K562 (cell line): ENCODE measurements around the gene RABGAP1L. TPM values are rescaled to one million over a fixed set of nuclear protein-coding genes. Genes with fewer than 3 reads are reported as not detected.

Experiments
- ATAC-seq: fragments of 200-7000 bp; cut with Tn5 transposase; 3 replicates; pipeline ENCODE4 v1.9.1; 2020; ENCODE audit warnings: moderate library complexity
- BruUV-seq: library from RNA; stranded (reverse); fragments of 400-500 nt; replicated peaks from 2 replicates; lab custom pipeline; 2021; lab: Mats Ljungman, UMichigan
- CTCF ChIA-PET: fragments of 300-600 bp; formaldehyde crosslinking; extraction: SDS; loops from one replicate; lab custom pipeline; 2021; ENCODE audit warnings: low intra/inter-chr PET ratio; lab: Yijun Ruan, JAX
- POLR2A ChIA-PET: fragments of 300-600, 350-650 bp; sonication (Branson Sonifier 250); formaldehyde crosslinking; extraction: SDS; loops from one replicate; lab custom pipeline; 2021; ENCODE audit warnings: antibody characterized with exemption, inconsistent platforms; lab: Yijun Ruan, JAX
- DNase-seq, 4 experiments: peaks; one replicate each; pipeline versions ENCODE4 v3.0.0 to v3.0.0-alpha.2; 2011 to 2018; ENCODE audit warnings: low spot score in 3 of 4, mixed read lengths in 3 of 4; ENCODE audit errors: extremely low read depth in 1 of 4
- FAIRE-seq: peaks from 2 replicates; lab custom pipeline; 2011; peaks lifted over from hg19 to GRCh38; lab: Jason Lieb, UNC
- H2AFZ ChIP-seq: 2 replicates; pipeline ENCODE4 v1.6.0; 2011; ENCODE audit warnings: low read depth, low read length, control low read depth, inconsistent platforms
- H3K27ac ChIP-seq: fragments of 200-600 bp; 3 replicates; pipeline ENCODE4 v1.8.0; 2011; ENCODE audit warnings: low read depth, mild to moderate bottlenecking, control low read depth, inconsistent platforms, low read length, moderate library complexity, mixed read lengths; ENCODE audit errors: extremely low read depth
- H3K27me3 ChIP-seq, 2 experiments: fragments of 300-600 bp in 1 of 2; 2 replicates in 1 of 2; 3 replicates in 1 of 2; pipeline versions ENCODE4 v1.6.0 to v1.8.0; 2011; ENCODE audit warnings: inconsistent platforms in 2 of 2, low read length in 2 of 2, mild to moderate bottlenecking in 1 of 2, mixed read lengths in 1 of 2, moderate library complexity in 1 of 2; ENCODE audit not compliant: control insufficient read depth in 2 of 2, insufficient read depth in 2 of 2
- H3K36me3 ChIP-seq: fragments of 300-600 bp; 3 replicates; pipeline ENCODE4 v1.8.0; 2011; ENCODE audit warnings: mild to moderate bottlenecking, low read length, inconsistent platforms; ENCODE audit not compliant: control insufficient read depth, insufficient read depth
- H3K4me1 ChIP-seq, 2 experiments: fragments of 200-600 bp in 1 of 2; replicated peaks in 1 of 2; 2 replicates in 1 of 2; 3 replicates in 1 of 2; pipeline versions ENCODE4 v1.5.1 to v1.8.0; 2011; ENCODE audit warnings: inconsistent platforms in 2 of 2, low read length in 2 of 2, mild to moderate bottlenecking in 1 of 2, mixed read lengths in 1 of 2, moderate library complexity in 1 of 2; ENCODE audit not compliant: control insufficient read depth in 2 of 2, insufficient read depth in 2 of 2
- H3K4me2 ChIP-seq: 2 replicates; pipeline ENCODE4 v1.6.1; 2011; ENCODE audit warnings: low read length, control low read depth, inconsistent platforms, mixed read lengths; ENCODE audit not compliant: insufficient read depth
- H3K4me3 ChIP-seq: fragments of 200-600 bp; sonication (generic), shearing (Covaris generic); 2 replicates; pipeline ENCODE4 v1.5.1; 2016; ENCODE audit warnings: control low read depth, inconsistent platforms
- H3K79me2 ChIP-seq: fragments of 200-600 bp; 3 replicates; pipeline ENCODE4 v1.8.0; 2011; ENCODE audit warnings: low read length, inconsistent platforms; ENCODE audit not compliant: control insufficient read depth, insufficient read depth
- H3K9ac ChIP-seq, 2 experiments: 2 replicates each; pipeline versions ENCODE4 v1.6.0 to v1.6.1; 2011; ENCODE audit warnings: low read depth in 2 of 2, low read length in 2 of 2, control low read depth in 1 of 2, inconsistent platforms in 1 of 2, mild to moderate bottlenecking in 1 of 2, mixed read lengths in 1 of 2; ENCODE audit not compliant: insufficient read depth in 1 of 2
- H3K9me1 ChIP-seq: one replicate; pipeline ENCODE4 v1.6.0; 2011; ENCODE audit warnings: inconsistent platforms, mild to moderate bottlenecking, low read length, moderate library complexity; ENCODE audit not compliant: control insufficient read depth, insufficient read depth
- H3K9me3 ChIP-seq: replicated peaks from 2 replicates; pipeline ENCODE4 v1.5.1; 2011; ENCODE audit warnings: low read depth, low read length, inconsistent platforms; ENCODE audit not compliant: control insufficient read depth, insufficient read depth
- H4K20me1 ChIP-seq: replicated peaks from 2 replicates; pipeline ENCODE4 v1.6.1; 2011; ENCODE audit warnings: low read length, inconsistent platforms, mixed read lengths; ENCODE audit not compliant: control insufficient read depth, insufficient read depth
- BRF2 ChIP-seq: IDR thresholded peaks from 3 replicates; pipeline ENCODE4 v1.6.1; 2011; ENCODE audit warnings: borderline replicate concordance, mild to moderate bottlenecking; ENCODE audit not compliant: insufficient read length, insufficient read depth
- C11orf30 ChIP-seq: fragments of 450-650 bp; IDR thresholded peaks from 2 replicates; pipeline ENCODE4 v1.6.1; 2016; ENCODE audit warnings: low read depth, mild to moderate bottlenecking
- CEBPB ChIP-seq: fragments of 450-650 bp; IDR thresholded peaks from 2 replicates; pipeline ENCODE4 v1.6.1; 2016; ENCODE audit warnings: missing genetic modification characterization, missing compliant biosample characterization
- CREB5 ChIP-seq: fragments of 250-450 bp; sonication (Bioruptor Pico); IDR thresholded peaks from 2 replicates; pipeline ENCODE4 v1.5.0; 2020; ENCODE audit warnings: mild to moderate bottlenecking
- FOS ChIP-seq: IDR thresholded peaks from 3 replicates; pipeline ENCODE4 v1.6.1; 2011; ENCODE audit not compliant: insufficient read length; ENCODE audit errors: extremely low read depth
- MAFF ChIP-seq: IDR thresholded peaks from 2 replicates; pipeline ENCODE4 v1.6.1; 2012; ENCODE audit warnings: low read length, improper control_type of control experiment
- MAFG ChIP-seq: fragments of 450-650 bp; conservative IDR thresholded peaks from 2 replicates; pipeline ENCODE4 v1.6.1; 2016; ENCODE audit warnings: missing genetic modification characterization, missing compliant biosample characterization
- MAFK ChIP-seq: IDR thresholded peaks from 2 replicates; pipeline ENCODE4 v1.6.1; 2011; ENCODE audit warnings: low read length, improper control_type of control experiment
- ZBTB11 ChIP-seq, 3 experiments: fragments of 200-800 bp in 1 of 3; fragments of 250-450 bp in 1 of 3; fragments of 450-650 bp in 1 of 3; sonication (Bioruptor Pico) in 1 of 3; sonication (Bioruptor generic) in 1 of 3; formaldehyde crosslinking in 1 of 3; IDR thresholded peaks; 2 replicates each; pipeline versions ENCODE4 v1.6.1 to v1.8.0; 2016 to 2022; ENCODE audit warnings: mild to moderate bottlenecking in 2 of 3, missing genetic modification characterization in 2 of 3, missing compliant biosample characterization in 1 of 3, moderate library complexity in 1 of 3
- ZNF316 ChIP-seq: fragments of 450-650 bp; IDR thresholded peaks from 2 replicates; pipeline ENCODE4 v1.6.1; 2016
- ZNF445 ChIP-seq: fragments of 250-450 bp; sonication (Bioruptor Pico); IDR thresholded peaks from 2 replicates; pipeline ENCODE4 v1.4.0; 2020; ENCODE audit warnings: low read depth, mild to moderate bottlenecking, moderate library complexity
- WGBS: fragments of 100-300 bp; shearing (Covaris generic); methylation state at CpG from one replicate; pipeline ENCODE4 v1.1.6; 2016; ENCODE audit warnings: low coverage, mixed read lengths; ENCODE audit not compliant: insufficient coverage; ENCODE audit errors: missing lambda C conversion rate; 5-methylcytosine and 5-hydroxymethylcytosine counted together
- in situ Hi-C: fragments of 300-500 bp; cut with MboI; formaldehyde crosslinking; loops from 4 replicates; pipeline ENCODE4 v1.15.0; 2018; ENCODE audit warnings: inconsistent platforms, mixed read lengths
- intact Hi-C: fragments of 100-400 bp; cut with micrococcal nuclease; formaldehyde crosslinking; loops from 2 replicates; pipeline ENCODE4 v1.14.2; 2022
- polyA plus RNA-seq, 8 experiments: library from polyadenylated mRNA; depleted of rRNA in 4 of 8; stranded (reverse) in 5 of 8; unstranded in 3 of 8; fragments of >200 nt; fragmentation: Nextera tagmentation in 2 of 8; fragmentation: Illumina TruSeq in 1 of 8; extraction: Ambion mirVana in 2 of 8; extraction: Trizol in 1 of 8; gene quantifications; 2 replicates each; pipeline versions ENCODE4 v1.2.1 to v1.2.3, GENCODE V29; 2011 to 2014; ENCODE audit warnings: inconsistent platforms in 1 of 8, missing spikeins in 1 of 8
- total RNA-seq, 7 experiments: library from RNA; depleted of rRNA in 6 of 7; stranded (reverse); fragments of >200 nt in 6 of 7; fragmentation: Illumina TruSeq in 2 of 7; extraction: Trizol in 2 of 7; gene quantifications; 2 replicates each; pipeline versions ENCODE4 v1.2.1 to v1.2.3, GENCODE V29; 2011 to 2021; ENCODE audit warnings: low replicate concordance in 1 of 7

Gene RABGAP1L
- total and polyA plus RNA-seq, 9 of the 15 experiments (the other 6 are each of a cell fraction or from before 2014, with no cell fraction given) = 16.5 to 44.9 (median 26.7) TPM

GRCh38 chr1:174284052-174284451 lies 124.7 kb downstream of the RABGAP1L start (continued):
- no peak for TF ChIP-seq ZBTB11 (CRISPR knock-in tag; IDR thresholded peaks at IDR 0.05)

- peaks cover 13% of the 10 kb centered on the region; the same call in 2 of the 3 replicates for H3K36me3 ChIP-seq
- no peak overlapping the region for H2AFZ ChIP-seq
- ChIA-PET CTCF (no interaction called here), POLR2A (no interaction called here)
- BruUV-seq = no TSS peak
- no peaks in the 10 kb centered on the region for H3K4me1 ChIP-seq
- peaks cover 3% of the 10 kb centered on the region; the same call in 1 of the 2 replicates for H3K9me3 ChIP-seq
- no peaks in the 10 kb centered on the region for H3K79me2 ChIP-seq
- DNase-seq (no peak), FAIRE-seq (no peak), ATAC-seq (no peak)
- no peak overlapping the region for H3K9ac ChIP-seq
- WGBS = 80% methylated on average over 1 of the region's 1 CpG
- H3K4me2 ChIP-seq = no peak overlapping the region
- no peaks in the 10 kb centered on the region for H4K20me1 ChIP-seq
- H3K9me1 ChIP-seq = no peaks in the 10 kb centered on the region
- H3K27me3 ChIP-seq = no peaks in the 10 kb centered on the region
- in situ Hi-C loops (no loop called here), intact Hi-C loops (no loop called here)
- H3K4me3 ChIP-seq = no peak overlapping the region
- no peak overlapping the region for H3K27ac ChIP-seq
- TF ChIP-seq MAFF (peak; percentile 48), CREB5 (no peak), ZBTB11 (CRISPR knock-in tag; IDR thresholded peaks at IDR 0.05) (no peak), ZNF316 (peak; percentile 91), FOS (no peak), MAFK (peak; percentile 18; the same call in 1 of the 2 replicates), ZNF445 (CRISPR knock-in tag) (no peak), MAFG (tag) (peak; percentile 39), CEBPB (tag) (no peak), C11orf30 (peak; percentile 79), BRF2 (no peak)
Measured at GRCh38 chr1:174286042-174286441, 126.7 kb downstream of the RABGAP1L start.
